GM21381 (cell line): Measurements from ENCODE around the gene SENP6.
A peak's percentile ranks its signal among the peaks of the same experiment; 100 is the strongest.

ENCODE experiments used
- ATAC-seq: cut with Tn5 transposase; IDR thresholded peaks from one replicate; pipeline ENCODE4 v1.9.1; 2021; ENCODE audit warnings: mild to moderate bottlenecking, moderate library complexity; ENCODE audit not compliant: unreplicated experiment

SENP6 gene

GRCh38 chr6:75745404-75745803, 143.7 kb downstream of the SENP6 start:
- no peak for ATAC-seq

- ATAC-seq: no peak
Observed at GRCh38 chr6:75746221-75746620, 144.5 kb downstream of the SENP6 start.

GRCh38 chr6:75747152-75747992, 145.7 kb downstream of the SENP6 start:
- no peak for ATAC-seq

- no peak for ATAC-seq
Observed at GRCh38 chr6:75748003-75748742, 146.5 kb downstream of the SENP6 start.

- ATAC-seq: peak; percentile 81
Observed at GRCh38 chr6:75748743-75749538, 147.3 kb downstream of the SENP6 start, which contains the start of gene MYO6. Gene MYO6, plus strand, starts transcription at chr6:75749239. Its CDS starts 68,309 bp downstream, at chr6:75817548.

GRCh38 chr6:75751443-75751842, 149.8 kb downstream of the SENP6 start:
- ATAC-seq: no peak

GRCh38 chr6:75752365-75752764, 150.7 kb downstream of the SENP6 start:
- no peak for ATAC-seq

GRCh38 chr6:75755704-75756103, 154.0 kb downstream of the SENP6 start:
- no peak for ATAC-seq

GRCh38 chr6:75757295-75757694, 155.6 kb downstream of the SENP6 start:
- no peak for ATAC-seq

GRCh38 chr6:75758061-75758460, 156.4 kb downstream of the SENP6 start:
- ATAC-seq: no peak

GRCh38 chr6:75759207-75759606, 157.5 kb downstream of the SENP6 start:
- ATAC-seq: no peak

GRCh38 chr6:75760320-75760719, 158.6 kb downstream of the SENP6 start:
- no peak for ATAC-seq

GRCh38 chr6:75761489-75761888, 159.8 kb downstream of the SENP6 start:
- no peak for ATAC-seq

GRCh38 chr6:75762063-75762462, 160.4 kb downstream of the SENP6 start:
- ATAC-seq: no peak

GRCh38 chr6:75766387-75766786, 164.7 kb downstream of the SENP6 start:
- ATAC-seq: no peak
